ENCODE results near the gene EMC6.

EMC6 gene

DNA sequence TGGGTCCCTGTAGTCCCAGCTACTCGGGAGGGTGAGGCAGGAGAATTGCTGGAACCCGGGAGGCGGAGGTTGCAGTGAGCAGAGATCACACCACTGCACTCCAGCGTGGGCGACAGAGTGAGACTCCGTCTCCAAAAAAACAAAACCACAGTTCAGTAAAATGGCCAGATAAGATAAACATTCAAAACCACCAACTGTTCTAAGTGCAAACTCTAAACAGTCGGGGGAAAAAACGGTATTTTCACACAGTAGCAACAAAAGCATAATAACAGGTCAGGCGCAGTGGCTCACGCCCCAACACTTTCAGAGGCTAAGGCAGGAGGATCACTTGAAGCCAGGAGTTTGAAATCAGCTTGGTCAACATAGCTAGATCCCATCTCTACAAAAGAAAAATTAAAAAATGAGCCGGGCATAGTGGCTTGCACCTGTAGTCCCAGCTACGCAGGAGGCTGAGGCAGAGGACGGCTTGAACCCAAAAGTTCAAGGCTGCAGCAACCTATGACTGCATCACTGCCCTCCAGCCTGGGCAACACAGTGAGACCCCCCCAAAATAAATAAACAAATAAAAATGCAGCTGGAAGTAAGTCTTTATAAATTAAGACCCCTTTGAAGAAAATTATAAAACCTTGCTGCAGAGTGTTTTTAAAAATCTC is 44.3 kb downstream of the EMC6 start:
- DNase-seq (ENCODE audit: low read depth) = no peak

DNA sequence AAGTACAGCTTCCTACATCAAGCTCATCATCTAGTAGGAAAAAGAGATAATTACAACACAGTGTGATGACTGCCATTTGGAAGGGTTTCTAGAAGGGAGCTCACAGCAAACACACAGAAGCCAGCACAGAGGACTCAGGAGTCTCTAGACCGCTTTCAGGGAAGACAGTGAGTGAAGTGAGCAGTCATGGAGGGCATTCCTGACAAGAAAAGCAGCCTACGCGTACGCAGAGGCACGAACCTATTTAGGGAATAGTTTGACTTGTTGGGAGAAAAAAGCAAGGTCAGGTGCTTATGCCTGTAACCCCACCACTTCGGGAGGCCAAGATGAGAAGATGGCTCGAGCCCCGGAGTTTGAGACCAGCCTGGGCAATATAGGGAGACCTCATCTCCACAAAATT is 46.7 kb downstream of the EMC6 start:
- no peak for DNase-seq (ENCODE audit: low read depth)

DNA sequence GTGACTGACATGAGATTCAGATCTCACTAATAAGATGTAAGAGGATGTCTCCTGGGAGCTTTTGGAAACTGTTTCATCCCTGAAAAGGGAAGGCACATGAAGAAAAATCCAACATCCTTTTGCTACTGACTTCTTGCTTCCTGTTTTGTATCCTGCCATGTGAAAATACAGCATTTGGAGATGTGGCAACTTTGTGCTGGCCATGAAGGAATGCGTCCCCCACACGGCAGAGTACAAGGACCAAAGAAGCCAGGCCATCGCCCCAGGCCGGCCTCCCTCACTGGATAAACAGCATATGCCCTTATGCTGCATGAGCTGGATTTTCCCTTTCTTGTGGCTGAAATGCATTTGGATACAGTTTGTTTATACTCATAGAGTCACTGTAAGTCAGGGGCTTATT is 49.6 kb downstream of the EMC6 start:
- DNase-seq (ENCODE audit: low read depth) = no peak

DNA sequence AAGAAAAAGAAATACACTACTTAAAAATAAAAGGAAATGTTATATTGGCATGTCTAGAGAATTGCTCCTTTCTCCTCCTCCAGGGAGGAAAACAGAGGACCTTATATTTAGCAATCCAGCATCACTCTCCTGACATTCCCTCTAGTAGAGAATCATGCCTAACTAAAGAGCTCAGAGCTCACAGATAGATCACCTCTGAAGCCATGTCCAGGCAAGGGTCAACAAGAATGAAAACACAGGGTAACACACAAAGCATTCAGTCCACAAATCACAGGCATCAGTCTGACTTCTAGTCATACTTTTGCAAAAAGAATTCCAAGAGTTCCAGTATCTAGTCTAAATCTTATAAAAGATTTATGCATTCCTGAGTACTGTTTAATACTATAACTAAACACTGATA is 50.7 kb downstream of the EMC6 start:
- no peak for DNase-seq (ENCODE audit: low read depth)

All from HS-27A (cell line).